Measurements from ENCODE around the gene PTPN12.

- no peak for TF ChIP-seq CTCF (conservative IDR thresholded peaks at IDR 0.05 in 1 of 2, IDR thresholded peaks at IDR 0.05 in 1 of 2; ENCODE audit: extremely low read depth in 1 of 2, insufficient read depth in 1 of 2, low read depth in 1 of 2, low read length in 2 of 2)
- TF ChIP-seq EZH2 (IDR thresholded peaks at IDR 0.05; ENCODE audit: borderline replicate concordance, low read length): no peak
Observed at GRCh38 chr7:77532247-77532646, 4.8 kb upstream of the PTPN12 start.
